ENCODE data around the gene RAB3GAP1.

RAB3GAP1 gene

GRCh38 chr2:135167273-135167672 is 115.2 kb downstream of the RAB3GAP1 start:
- DNase-seq = no peak

DNA sequence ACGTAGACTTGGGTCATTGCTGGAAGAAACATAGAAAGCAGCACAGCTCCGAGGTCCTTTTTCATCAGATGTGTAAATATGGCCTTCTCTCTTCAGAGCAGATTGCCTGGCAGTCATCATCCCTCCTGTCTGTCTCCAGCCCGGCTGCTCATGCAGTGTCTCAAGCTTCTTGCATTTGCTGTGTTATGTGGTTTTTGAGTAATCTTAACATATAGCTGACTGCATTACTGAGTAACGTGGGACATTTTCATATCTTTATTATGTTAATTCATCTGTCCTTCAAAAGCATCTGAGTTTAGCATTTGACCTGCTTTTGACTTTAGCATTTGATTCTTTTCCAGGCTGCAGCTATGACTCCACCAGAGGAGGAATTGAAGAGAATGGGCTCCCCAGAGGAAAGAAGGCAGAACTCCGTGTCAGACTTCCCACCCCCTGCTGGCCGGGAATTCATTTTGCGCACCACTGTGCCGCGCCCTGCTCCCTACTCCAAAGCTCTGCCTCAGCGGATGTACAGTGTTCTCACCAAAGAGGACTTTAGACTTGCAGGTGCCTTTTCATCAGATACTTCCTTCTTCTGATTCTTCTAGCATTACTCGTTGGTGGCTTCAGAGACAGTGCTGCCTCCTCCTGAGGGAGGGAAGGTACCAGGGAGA is 116.2 kb downstream of the RAB3GAP1 start:
- no peak for DNase-seq

GRCh38 chr2:135169900-135170753 is 118.0 kb downstream of the RAB3GAP1 start:
- DNase-seq = no peak

- no peak for DNase-seq
Observed at GRCh38 chr2:135174049-135174809, 122.1 kb downstream of the RAB3GAP1 start.

DNA sequence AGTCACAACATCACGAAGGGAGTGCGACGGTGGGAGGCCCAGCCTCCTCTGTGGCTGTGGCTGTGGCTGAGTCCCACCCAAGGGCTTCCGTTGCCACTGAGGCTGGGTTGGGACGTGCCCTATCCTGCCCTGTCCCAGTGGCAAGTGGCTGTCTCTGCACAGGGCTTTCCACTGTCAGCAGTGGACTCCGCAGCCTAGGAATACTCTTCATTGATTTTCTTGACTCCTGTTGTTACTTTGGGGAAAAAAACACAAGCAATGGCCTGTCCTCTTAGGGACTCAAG is 122.7 kb downstream of the RAB3GAP1 start:
- DNase-seq = no peak

GRCh38 chr2:135175177-135175576 is 123.1 kb downstream of the RAB3GAP1 start:
- DNase-seq = no peak

- no peak for DNase-seq
Observed at GRCh38 chr2:135179689-135180088, 127.6 kb downstream of the RAB3GAP1 start.

- no peak for DNase-seq
Observed at GRCh38 chr2:135182190-135182589, 130.1 kb downstream of the RAB3GAP1 start.

GRCh38 chr2:135182601-135183000 is 130.5 kb downstream of the RAB3GAP1 start:
- DNase-seq = no peak

GRCh38 chr2:135183822-135184221 is 131.7 kb downstream of the RAB3GAP1 start:
- DNase-seq = no peak

DNA sequence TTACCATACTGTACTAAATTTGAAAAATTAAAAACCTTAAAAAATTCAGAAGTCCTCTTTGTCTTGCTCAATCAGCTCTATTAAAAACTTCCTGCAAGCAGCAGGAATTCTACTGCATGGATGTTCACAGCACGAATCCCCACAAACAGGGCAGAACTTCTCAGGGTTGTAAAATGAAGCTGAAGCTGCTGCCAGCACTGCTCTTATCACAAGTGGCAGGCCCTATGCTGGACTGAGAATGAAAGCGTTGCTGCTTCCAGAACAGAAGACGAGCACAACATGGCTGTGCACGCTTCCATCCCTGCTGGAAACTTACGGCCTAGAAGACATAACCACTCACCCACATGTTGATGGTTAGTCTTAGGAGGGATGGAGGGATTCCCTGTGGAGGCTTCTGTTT is 134.0 kb downstream of the RAB3GAP1 start:
- DNase-seq = no peak

DNA sequence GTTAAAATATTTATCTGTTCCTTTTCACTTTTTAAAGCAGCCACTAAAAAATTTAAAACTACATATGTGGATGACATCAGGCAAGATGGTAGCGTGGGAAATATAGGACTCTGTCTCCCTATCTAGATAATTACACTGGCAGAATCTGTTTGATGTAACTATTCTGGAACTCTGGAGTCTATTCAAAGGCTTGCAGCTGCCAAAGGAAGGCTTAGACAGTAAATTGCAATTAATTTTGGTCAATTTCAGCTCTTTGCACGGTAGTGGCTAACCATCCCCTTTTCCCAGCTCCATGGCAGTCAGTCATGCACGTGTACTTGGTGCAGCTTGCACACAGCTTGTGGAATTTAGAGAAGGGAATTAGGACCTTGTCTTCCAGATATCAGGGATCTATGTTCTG is 135.2 kb downstream of the RAB3GAP1 start:
- DNase-seq = no peak

DNA sequence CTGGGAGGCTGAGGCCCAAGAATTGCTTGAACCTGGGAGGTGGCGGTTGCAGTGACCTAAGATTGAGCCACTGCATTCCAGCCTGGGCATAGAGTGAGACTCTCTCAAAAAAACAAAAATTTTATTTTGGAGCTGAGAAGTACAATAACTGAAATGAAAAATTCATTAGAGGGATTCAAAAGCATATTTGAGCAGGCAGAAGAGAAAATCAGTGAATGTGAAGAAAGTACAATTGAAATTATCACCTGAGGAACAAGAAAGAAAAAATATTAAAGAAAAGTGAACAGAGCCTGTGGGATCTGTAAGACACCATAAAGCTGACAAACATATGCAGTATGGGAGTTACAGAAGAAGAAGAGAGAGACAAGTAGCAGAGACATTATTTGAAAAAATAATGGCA is 137.1 kb downstream of the RAB3GAP1 start:
- no peak for DNase-seq

DNA sequence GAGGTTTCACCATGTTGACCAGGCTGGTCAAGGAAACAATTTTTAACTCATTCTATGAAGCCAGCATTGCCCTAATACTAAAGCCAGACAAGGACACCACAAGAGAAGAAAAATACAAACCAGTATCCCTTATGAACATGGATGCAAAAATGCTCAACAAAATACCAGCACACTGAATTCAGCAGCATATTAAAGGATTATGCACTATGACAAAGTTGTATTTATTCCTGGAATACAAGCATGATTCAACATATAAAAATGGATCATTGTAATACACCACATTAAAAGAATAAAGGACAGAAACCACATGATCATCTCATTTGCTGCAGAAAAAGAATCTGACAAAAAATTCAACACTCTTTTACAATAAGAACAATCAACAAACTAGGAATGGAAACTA is 138.7 kb downstream of the RAB3GAP1 start:
- no peak for DNase-seq

- no peak for DNase-seq
Observed at GRCh38 chr2:135198481-135198880, 146.4 kb downstream of the RAB3GAP1 start.

- no peak for DNase-seq
Observed at GRCh38 chr2:135202751-135203150, 150.7 kb downstream of the RAB3GAP1 start.

DNA sequence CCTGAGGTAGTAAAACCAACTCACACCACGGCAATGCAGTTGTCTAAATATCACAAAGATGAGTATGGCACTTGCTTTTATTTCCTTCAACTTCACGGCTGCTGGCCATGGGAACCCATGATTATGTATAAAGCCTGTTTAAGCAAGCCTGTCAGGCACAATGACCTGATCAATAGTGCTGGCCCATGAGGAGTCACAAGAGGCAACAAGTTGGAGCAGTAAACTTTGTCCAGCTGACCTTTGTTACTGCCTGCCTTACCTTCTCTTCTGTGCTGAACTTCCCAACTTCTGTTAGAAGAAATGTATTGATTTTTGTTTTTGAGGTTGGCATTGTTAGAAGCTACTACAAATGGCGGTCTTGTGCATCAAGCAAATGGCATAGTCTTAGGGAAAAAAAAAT is 151.9 kb downstream of the RAB3GAP1 start:
- DNase-seq = no peak

DNA sequence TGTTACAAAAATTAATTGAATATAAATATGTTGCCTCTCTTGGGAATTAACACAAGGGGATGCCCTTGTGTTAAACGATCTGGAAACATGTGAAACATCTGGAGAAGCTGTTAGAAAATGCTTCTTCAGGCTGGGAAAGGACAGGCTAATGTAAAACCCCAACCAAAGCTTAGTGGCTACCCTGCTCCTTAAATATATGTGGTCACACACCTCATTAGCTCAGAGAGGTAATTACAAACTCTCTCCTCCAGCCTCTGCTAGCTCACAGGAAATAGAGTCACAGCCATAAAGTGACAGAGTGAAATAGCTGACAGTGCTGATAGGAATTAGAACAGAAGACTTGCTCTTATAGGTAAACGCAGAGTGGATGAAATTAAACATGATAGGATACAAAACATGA is 155.9 kb downstream of the RAB3GAP1 start:
- no peak for DNase-seq

DNA sequence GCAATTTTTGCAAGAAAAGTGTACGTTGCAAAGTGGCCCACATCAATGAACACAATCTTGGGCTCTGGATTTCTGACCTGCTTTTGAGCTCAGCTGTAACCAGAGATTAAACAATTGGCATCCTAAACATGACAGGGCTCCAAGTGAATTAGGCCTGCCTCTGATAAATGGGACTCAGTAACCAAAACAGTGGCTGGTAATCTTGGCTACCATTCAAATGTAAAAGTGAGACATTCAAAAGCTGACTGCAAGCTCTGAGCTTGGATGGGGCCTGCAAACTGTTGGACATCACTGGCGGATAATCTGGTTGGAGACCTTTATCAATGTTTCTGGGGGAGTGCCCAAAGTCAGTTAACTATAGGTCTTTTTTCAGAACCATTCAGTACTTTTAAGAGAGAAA is 160.7 kb downstream of the RAB3GAP1 start:
- no peak for DNase-seq

DNA sequence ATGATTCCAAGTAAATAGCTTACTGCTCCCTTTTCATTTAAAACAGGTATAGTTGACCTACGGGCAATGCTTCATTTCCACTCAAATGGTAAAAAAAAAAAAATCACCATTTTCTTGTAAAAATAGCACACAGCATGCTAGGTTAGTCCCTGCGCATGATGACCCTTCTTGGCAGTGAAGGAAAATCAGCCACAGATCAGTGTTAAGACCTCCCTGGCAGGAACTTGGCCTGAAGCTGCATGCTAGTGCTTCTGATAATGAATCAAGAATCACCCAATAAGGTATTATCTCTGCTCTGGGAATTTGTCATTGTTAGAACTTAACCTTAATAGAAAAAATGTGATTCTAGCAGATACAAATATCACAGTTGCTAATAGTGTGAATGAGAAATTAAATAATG is 166.3 kb downstream of the RAB3GAP1 start:
- DNase-seq = no peak

DNA sequence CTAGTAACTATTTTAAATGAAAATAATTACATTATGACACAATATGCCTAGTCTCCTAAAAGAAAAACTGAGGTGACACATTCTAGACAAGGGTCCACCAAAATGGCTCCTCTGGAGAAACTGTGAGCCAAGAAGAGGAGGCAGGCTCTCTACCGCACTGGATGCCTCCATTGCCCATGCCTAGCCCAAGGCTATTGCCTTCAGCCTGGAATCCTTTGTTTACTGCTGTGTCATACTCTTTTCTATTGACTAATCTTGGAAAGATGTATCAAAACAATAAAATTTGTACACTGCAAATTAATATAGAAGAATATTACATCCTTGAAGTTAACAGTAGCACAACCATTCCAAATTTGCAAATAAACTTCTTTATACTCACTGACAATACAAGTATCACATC is 167.1 kb downstream of the RAB3GAP1 start:
- no peak for DNase-seq

Data from SHP77 (cell line).